GM12878 (cell line): Measurements from ENCODE around the gene EMX1.

Source experiments
- CHD2 ChIP-seq: IDR thresholded peaks from 2 replicates; pipeline ENCODE4 v1.6.1; 2011; ENCODE audit warnings: low read depth, low read length, improper control_type of control experiment, borderline replicate concordance
- EZH2 ChIP-seq: IDR thresholded peaks from 2 replicates; pipeline ENCODE4 v1.6.1; 2012; ENCODE audit warnings: low read depth, mild to moderate bottlenecking, control low read depth, inconsistent platforms, low read length, borderline replicate concordance; ENCODE audit not compliant: control insufficient read depth
- GABPA ChIP-seq: IDR thresholded peaks from 2 replicates; pipeline ENCODE4 v1.6.1; 2014; ENCODE audit warnings: antibody characterized with exemption, low read depth, mild to moderate bottlenecking, inconsistent platforms
- NFYB ChIP-seq: IDR thresholded peaks from 2 replicates; pipeline ENCODE4 v1.6.1; 2011; ENCODE audit warnings: low read depth, mild to moderate bottlenecking, low read length, improper control_type of control experiment, moderate library complexity; ENCODE audit not compliant: insufficient read depth
- POLR2A ChIP-seq: IDR thresholded peaks from 2 replicates; pipeline ENCODE4 v1.6.1; 2011; ENCODE audit warnings: low read depth, mild to moderate bottlenecking, low read length
- SIN3A ChIP-seq: IDR thresholded peaks from 2 replicates; pipeline ENCODE4 v1.6.1; 2012; ENCODE audit warnings: low read depth, low read length, improper control_type of control experiment
- SPI1 ChIP-seq: IDR thresholded peaks from 2 replicates; pipeline ENCODE4 v1.6.1; 2011; ENCODE audit warnings: low read depth, mild to moderate bottlenecking, low read length, moderate library complexity, borderline replicate concordance; ENCODE audit not compliant: insufficient read depth
- TAF1 ChIP-seq: IDR thresholded peaks from 2 replicates; pipeline ENCODE4 v1.6.1; 2011; ENCODE audit warnings: mild to moderate bottlenecking, low read depth, low read length, borderline replicate concordance
- ZZZ3 ChIP-seq: IDR thresholded peaks from 2 replicates; pipeline ENCODE4 v1.6.1; 2011; ENCODE audit warnings: low read depth; ENCODE audit not compliant: control insufficient read depth, insufficient read length
- TF ChIP-seq, protein P1 (sequence below), 3 experiments: IDR thresholded peaks in 2 of 3; conservative IDR thresholded peaks in 1 of 3; 2 replicates each; pipeline ENCODE4 v1.5.1; 2011; ENCODE audit warnings: low read depth in 3 of 3, low read length in 3 of 3, mild to moderate bottlenecking in 3 of 3, control low read depth in 2 of 3, moderate library complexity in 2 of 3, inconsistent platforms in 1 of 3, mixed read lengths in 1 of 3; ENCODE audit not compliant: control insufficient read depth in 2 of 3, insufficient read depth in 1 of 3; ENCODE audit errors: extremely low read depth in 1 of 3
- TF ChIP-seq, protein P2 (sequence below): fragments of 150-350 bp; IDR thresholded peaks from 2 replicates; pipeline ENCODE4 v1.6.1; 2016; ENCODE audit warnings: low read depth, low read length

DNA sequence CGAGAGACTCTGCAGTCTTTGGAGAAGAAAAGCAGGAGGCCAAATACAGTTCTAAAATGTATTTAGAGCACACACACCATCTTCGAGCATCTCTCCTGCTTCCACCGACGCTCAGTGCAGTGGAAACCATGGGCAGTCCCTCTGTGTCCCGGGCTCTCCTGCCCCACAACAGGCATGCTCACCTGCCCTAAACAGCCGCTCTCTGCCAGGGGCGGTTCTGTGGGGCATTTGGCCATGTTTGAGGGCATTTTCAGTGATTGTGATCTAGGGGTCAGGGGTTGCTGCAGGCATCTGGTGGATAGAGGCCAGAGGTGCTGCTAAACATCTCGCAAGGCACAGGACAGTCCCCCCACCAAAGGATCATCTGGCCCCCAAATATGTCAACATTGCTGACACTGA, 55.8 kb downstream of the EMX1 start:
- TF ChIP-seq GABPA (no peak), ZZZ3 (no peak), TAF1 (no peak), POLR2A (no peak), SPI1 (no peak), NFYB (no peak), EZH2 (no peak), SIN3A (no peak), CHD2 (no peak)
- TF ChIP-seq, protein P1, sequence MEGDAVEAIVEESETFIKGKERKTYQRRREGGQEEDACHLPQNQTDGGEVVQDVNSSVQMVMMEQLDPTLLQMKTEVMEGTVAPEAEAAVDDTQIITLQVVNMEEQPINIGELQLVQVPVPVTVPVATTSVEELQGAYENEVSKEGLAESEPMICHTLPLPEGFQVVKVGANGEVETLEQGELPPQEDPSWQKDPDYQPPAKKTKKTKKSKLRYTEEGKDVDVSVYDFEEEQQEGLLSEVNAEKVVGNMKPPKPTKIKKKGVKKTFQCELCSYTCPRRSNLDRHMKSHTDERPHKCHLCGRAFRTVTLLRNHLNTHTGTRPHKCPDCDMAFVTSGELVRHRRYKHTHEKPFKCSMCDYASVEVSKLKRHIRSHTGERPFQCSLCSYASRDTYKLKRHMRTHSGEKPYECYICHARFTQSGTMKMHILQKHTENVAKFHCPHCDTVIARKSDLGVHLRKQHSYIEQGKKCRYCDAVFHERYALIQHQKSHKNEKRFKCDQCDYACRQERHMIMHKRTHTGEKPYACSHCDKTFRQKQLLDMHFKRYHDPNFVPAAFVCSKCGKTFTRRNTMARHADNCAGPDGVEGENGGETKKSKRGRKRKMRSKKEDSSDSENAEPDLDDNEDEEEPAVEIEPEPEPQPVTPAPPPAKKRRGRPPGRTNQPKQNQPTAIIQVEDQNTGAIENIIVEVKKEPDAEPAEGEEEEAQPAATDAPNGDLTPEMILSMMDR (IDR thresholded peaks at IDR 0.05 in 2 of 3, conservative IDR thresholded peaks at IDR 0.05 in 1 of 3; ENCODE audit: control insufficient read depth in 2 of 3, extremely low read depth in 1 of 3, insufficient read depth in 1 of 3, low read depth in 3 of 3, low read length in 3 of 3), result no peak
- TF ChIP-seq, protein P2, sequence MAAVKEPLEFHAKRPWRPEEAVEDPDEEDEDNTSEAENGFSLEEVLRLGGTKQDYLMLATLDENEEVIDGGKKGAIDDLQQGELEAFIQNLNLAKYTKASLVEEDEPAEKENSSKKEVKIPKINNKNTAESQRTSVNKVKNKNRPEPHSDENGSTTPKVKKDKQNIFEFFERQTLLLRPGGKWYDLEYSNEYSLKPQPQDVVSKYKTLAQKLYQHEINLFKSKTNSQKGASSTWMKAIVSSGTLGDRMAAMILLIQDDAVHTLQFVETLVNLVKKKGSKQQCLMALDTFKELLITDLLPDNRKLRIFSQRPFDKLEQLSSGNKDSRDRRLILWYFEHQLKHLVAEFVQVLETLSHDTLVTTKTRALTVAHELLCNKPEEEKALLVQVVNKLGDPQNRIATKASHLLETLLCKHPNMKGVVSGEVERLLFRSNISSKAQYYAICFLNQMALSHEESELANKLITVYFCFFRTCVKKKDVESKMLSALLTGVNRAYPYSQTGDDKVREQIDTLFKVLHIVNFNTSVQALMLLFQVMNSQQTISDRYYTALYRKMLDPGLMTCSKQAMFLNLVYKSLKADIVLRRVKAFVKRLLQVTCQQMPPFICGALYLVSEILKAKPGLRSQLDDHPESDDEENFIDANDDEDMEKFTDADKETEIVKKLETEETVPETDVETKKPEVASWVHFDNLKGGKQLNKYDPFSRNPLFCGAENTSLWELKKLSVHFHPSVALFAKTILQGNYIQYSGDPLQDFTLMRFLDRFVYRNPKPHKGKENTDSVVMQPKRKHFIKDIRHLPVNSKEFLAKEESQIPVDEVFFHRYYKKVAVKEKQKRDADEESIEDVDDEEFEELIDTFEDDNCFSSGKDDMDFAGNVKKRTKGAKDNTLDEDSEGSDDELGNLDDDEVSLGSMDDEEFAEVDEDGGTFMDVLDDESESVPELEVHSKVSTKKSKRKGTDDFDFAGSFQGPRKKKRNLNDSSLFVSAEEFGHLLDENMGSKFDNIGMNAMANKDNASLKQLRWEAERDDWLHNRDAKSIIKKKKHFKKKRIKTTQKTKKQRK, result no peak
